Measurements from ENCODE around the gene AMBN. TPM values are rescaled to one million over a fixed set of nuclear protein-coding genes. Genes with fewer than 3 reads are reported as not detected.
A peak's percentile ranks its signal among the peaks of the same experiment; 100 is the strongest.

Gene AMBN
- total and polyA plus RNA-seq, 4 donors: not detected

DNA sequence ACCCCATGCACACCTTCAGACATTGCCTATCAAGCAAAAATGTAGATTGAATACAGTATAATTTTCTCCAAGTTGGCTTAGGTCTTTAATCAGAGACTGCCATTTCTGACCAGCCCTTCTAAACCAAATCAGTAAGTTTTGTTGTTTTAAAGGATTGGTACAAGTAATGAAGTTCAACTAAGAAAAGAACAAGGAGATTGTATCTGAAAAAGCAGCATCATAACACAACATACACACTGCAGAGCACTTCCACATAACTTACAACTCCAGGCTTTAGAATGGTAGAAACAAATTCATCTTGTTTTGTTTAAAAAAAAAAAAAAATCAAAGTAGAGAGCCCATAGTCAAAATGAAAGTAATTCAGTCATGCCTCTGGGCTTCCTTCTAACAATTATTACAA lies 16.1 kb upstream of the AMBN start:
- H3K4me3 ChIP-seq (ENCODE audit: low read length in 2 of 2): no peak overlapping the region
- no peak for DNase-seq
- no peaks in the 10 kb centered on the region for H3K4me1 ChIP-seq (ENCODE audit: control insufficient read depth in 1 of 2, insufficient read depth in 2 of 2, low read length in 2 of 2)
- no peak for ATAC-seq (ENCODE audit: low FRiP score)
- no peaks in the 10 kb centered on the region for H3K9me3 ChIP-seq (ENCODE audit: control insufficient read depth, low read length)
- no peak overlapping the region for H3K27ac ChIP-seq (ENCODE audit: low read depth in 1 of 2, low read length in 2 of 2)
- intact Hi-C loops (cut with DNase I): no loop called here
- H3K36me3 ChIP-seq (ENCODE audit: control insufficient read depth in 1 of 2, insufficient read depth in 2 of 2, low read length in 1 of 2): no peaks in the 10 kb centered on the region
- no peaks in the 10 kb centered on the region for H3K27me3 ChIP-seq (ENCODE audit: control insufficient read depth in 1 of 2, insufficient read depth in 2 of 2, low read length in 1 of 2)

DNA sequence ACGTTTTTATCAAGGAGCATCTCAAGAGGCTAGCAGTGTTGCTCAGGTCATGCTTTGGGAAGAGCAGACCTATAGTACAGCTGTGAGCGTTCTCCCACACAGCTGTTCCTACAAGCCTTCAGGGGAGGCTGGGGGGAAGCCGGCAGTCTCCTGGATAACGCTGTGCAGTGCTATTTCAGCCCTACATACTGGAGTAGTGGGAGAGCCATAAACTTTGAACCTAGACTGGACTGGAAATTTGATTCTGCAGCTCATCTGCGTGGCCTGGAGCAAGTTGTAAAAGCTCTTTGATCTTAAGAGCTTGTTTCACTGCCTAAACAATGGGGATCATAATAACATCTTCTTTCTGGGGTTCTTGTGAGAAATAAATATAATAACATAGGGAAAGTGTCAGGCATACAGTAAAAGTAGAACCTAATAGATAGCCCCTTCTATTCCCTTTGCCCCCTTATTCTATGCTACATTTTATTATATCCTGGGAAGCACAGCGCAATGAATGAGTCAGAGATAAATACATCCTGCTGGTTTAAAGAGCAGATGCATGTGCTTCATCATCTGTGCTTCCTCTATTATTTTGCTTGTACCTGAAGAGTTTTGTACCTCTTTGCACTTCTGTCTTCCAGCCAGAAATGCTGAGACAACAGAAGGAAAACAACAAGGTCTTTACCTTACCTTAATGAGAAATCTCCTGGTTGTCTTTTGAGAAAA lies 14.7 kb upstream of the AMBN start:
- Histone ChIP-seq H3K27me3 (ENCODE audit: control insufficient read depth in 1 of 2, insufficient read depth in 2 of 2, low read length in 1 of 2) (no peaks in the 10 kb centered on the region), H3K9me3 (ENCODE audit: control insufficient read depth, low read length) (no peaks in the 10 kb centered on the region), H3K4me3 (ENCODE audit: low read length in 2 of 2) (no peak overlapping the region), H3K27ac (ENCODE audit: low read depth in 1 of 2, low read length in 2 of 2) (no peak overlapping the region), H3K36me3 (ENCODE audit: control insufficient read depth in 1 of 2, insufficient read depth in 2 of 2, low read length in 1 of 2) (no peaks in the 10 kb centered on the region), H3K4me1 (ENCODE audit: control insufficient read depth in 1 of 2, insufficient read depth in 2 of 2, low read length in 2 of 2) (no peaks in the 10 kb centered on the region)
- WGBS, 2 donors: 59 to 63% methylated on average over 6 of the region's 6 CpGs
- DNase-seq (no peak), ATAC-seq (ENCODE audit: low FRiP score) (no peak)
- intact Hi-C loops (cut with DNase I): no loop called here

DNA sequence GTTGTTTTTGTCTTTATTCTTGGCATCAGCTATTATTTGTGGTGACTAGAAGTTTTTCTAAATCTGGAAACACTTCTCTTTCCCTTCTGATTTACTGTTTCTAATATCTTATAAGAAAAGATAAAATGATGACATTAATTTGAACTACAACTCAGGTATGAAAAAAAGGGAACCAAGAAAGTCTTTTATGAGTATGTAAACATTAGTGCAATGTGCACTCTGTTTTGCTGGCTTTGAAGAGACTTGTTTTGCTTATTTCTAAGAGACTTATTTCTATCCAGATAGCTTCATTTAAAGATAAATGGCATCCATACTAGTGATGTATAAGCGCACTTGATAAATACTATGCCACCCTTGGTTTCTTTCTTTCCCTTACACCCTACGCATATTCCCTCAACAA lies 10.1 kb upstream of the AMBN start:
- intact Hi-C loops (cut with DNase I): no loop called here
- no peak for ATAC-seq (ENCODE audit: low FRiP score)
- WGBS, 2 donors: 82 to 89% methylated on average over 2 of the region's 2 CpGs
- Histone ChIP-seq H3K9me3 (ENCODE audit: control insufficient read depth, low read length) (no peaks in the 10 kb centered on the region), H3K27ac (ENCODE audit: low read depth in 1 of 2, low read length in 2 of 2) (no peak overlapping the region), H3K4me3 (ENCODE audit: low read length in 2 of 2) (no peak overlapping the region), H3K27me3 (ENCODE audit: control insufficient read depth in 1 of 2, insufficient read depth in 2 of 2, low read length in 1 of 2) (no peaks in the 10 kb centered on the region), H3K36me3 (ENCODE audit: control insufficient read depth in 1 of 2, insufficient read depth in 2 of 2, low read length in 1 of 2) (no peaks in the 10 kb centered on the region), H3K4me1 (ENCODE audit: control insufficient read depth in 1 of 2, insufficient read depth in 2 of 2, low read length in 2 of 2) (no peaks in the 10 kb centered on the region)
- DNase-seq: no peak

DNA sequence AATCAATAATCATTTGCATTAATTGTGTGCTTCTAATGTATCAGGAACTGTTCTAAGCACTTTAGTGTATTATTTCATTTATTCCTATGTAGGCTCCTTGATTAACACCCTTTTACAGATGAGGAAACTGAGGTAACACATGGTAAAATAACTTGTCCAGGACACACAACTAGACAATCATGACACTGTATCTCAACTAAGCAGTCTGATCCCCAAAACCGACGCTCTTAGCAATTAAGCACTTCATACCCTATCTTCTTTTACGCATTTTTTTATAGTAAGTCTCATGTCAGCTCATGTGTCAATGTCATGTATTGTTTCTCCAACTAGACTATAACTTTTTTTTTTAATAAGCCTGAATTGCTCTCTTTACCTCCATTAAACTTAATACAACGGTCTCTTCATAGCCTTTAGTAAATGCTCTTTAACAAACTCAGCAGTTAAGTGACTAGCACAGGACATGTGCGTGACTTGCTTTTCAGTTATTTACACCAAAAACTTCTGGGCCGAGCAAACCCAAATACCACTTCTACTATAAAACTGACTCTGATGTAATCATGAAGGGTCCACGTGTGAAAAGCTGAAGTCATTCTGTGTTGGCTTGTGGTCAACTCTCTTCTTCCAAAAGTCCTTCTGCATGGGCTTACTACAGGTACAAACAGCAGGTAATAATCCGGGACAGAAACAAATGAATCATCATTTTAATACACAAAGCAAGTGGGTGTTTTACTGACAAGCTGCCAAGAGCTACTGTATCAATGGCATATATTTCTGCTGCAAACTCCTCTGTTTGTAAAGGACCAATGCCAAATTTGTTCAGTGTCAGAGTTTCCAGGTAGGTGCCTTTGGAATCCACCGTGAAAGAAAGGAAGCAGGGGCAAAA lies 7.9 kb upstream of the AMBN start:
- intact Hi-C loops (cut with DNase I): no loop called here
- H3K4me3 ChIP-seq (ENCODE audit: low read length in 2 of 2): no peak overlapping the region
- WGBS, 2 donors: 65 to 68% methylated on average over 9 of the region's 9 CpGs
- H3K36me3 ChIP-seq (ENCODE audit: control insufficient read depth in 1 of 2, insufficient read depth in 2 of 2, low read length in 1 of 2): no peaks in the 10 kb centered on the region
- DNase-seq: no peak
- no peak for ATAC-seq (ENCODE audit: low FRiP score)
- no peaks in the 10 kb centered on the region for H3K27me3 ChIP-seq (ENCODE audit: control insufficient read depth in 1 of 2, insufficient read depth in 2 of 2, low read length in 1 of 2)
- H3K27ac ChIP-seq (ENCODE audit: low read depth in 1 of 2, low read length in 2 of 2): no peak overlapping the region
- H3K9me3 ChIP-seq (ENCODE audit: control insufficient read depth, low read length): no peaks in the 10 kb centered on the region
- no peaks in the 10 kb centered on the region for H3K4me1 ChIP-seq (ENCODE audit: control insufficient read depth in 1 of 2, insufficient read depth in 2 of 2, low read length in 2 of 2)

DNA sequence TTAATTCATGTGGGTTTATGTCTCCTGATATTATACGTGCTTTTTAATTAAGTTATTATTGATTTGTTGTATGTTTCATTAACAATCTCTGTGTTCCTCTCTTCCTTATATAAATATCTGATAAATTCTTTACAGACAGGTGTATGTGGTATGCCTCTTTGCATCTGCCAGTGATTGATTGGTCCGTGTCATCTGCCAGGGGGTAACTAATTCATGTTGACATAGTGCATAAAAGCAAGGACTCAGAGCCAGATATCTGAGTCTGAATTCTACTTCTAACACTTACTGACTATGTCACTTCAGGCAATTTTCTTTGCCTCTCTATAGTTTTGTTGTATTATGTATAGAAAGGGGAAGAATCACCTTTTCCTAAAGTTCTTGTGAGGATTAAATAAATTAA lies 5.2 kb upstream of the AMBN start:
- H3K36me3 ChIP-seq (ENCODE audit: control insufficient read depth in 1 of 2, insufficient read depth in 2 of 2, low read length in 1 of 2): no peaks in the 10 kb centered on the region
- intact Hi-C loops (cut with DNase I): no loop called here
- DNase-seq: no peak
- WGBS, 2 donors: 56 to 64% methylated on average over 2 of the region's 2 CpGs
- H3K9me3 ChIP-seq (ENCODE audit: control insufficient read depth, low read length): no peaks in the 10 kb centered on the region
- H3K27me3 ChIP-seq (ENCODE audit: control insufficient read depth in 1 of 2, insufficient read depth in 2 of 2, low read length in 1 of 2): no peaks in the 10 kb centered on the region
- no peak overlapping the region for H3K4me3 ChIP-seq (ENCODE audit: low read length in 2 of 2)
- no peak for ATAC-seq (ENCODE audit: low FRiP score)
- no peaks in the 10 kb centered on the region for H3K4me1 ChIP-seq (ENCODE audit: control insufficient read depth in 1 of 2, insufficient read depth in 2 of 2, low read length in 2 of 2)
- H3K27ac ChIP-seq (ENCODE audit: low read depth in 1 of 2, low read length in 2 of 2): no peak overlapping the region

DNA sequence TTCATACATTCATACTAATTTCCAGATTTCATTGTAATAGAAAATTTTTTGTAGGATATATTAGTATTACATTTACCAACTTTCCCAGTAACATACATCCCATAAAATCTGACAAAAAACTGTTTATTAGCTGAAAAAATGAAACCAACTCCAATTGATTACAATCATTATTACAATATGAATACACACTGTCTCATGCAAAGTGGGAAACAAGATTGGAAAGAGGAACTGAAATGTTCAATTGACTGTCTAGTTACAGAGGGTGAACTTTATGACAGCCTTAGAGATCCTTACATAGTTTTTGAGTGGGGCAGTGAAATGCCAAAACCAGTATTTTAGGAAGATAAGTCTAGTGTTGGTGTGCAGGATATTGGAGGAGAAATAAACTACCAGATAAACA lies 2.3 kb upstream of the AMBN start:
- no peak overlapping the region for H3K4me3 ChIP-seq (ENCODE audit: low read length in 2 of 2)
- ATAC-seq (ENCODE audit: low FRiP score) (no peak), DNase-seq (no peak)
- no peaks in the 10 kb centered on the region for H3K36me3 ChIP-seq (ENCODE audit: control insufficient read depth in 1 of 2, insufficient read depth in 2 of 2, low read length in 1 of 2)
- intact Hi-C loops (cut with DNase I): no loop called here
- H3K9me3 ChIP-seq (ENCODE audit: control insufficient read depth, low read length): no peaks in the 10 kb centered on the region
- H3K27ac ChIP-seq (ENCODE audit: low read depth in 1 of 2, low read length in 2 of 2): no peak overlapping the region
- H3K4me1 ChIP-seq (ENCODE audit: control insufficient read depth in 1 of 2, insufficient read depth in 2 of 2, low read length in 2 of 2): no peaks in the 10 kb centered on the region
- no peaks in the 10 kb centered on the region for H3K27me3 ChIP-seq (ENCODE audit: control insufficient read depth in 1 of 2, insufficient read depth in 2 of 2, low read length in 1 of 2)

DNA sequence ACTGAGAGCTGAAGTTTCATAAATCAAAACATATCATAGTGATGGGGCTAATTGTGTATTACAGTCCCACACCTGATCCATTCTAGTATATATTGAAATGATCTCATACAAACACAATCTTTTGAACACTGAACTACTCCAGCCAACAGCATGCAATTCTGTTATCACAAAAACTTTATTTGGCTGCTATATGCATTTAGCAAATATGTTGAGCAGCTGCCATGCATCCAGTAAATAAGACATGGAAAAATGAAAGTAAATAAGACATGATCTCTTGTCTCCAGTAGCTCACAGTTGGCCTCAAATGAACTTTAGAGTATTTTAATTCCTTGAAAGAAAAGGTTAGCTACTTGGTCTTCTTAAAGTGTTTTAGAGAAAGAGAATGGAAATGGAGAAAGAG lies 2.1 kb downstream of the AMBN start:
- no peaks in the 10 kb centered on the region for H3K4me1 ChIP-seq (ENCODE audit: control insufficient read depth in 1 of 2, insufficient read depth in 2 of 2, low read length in 2 of 2)
- DNase-seq: no peak
- no peaks in the 10 kb centered on the region for H3K36me3 ChIP-seq (ENCODE audit: control insufficient read depth in 1 of 2, insufficient read depth in 2 of 2, low read length in 1 of 2)
- no peaks in the 10 kb centered on the region for H3K9me3 ChIP-seq (ENCODE audit: control insufficient read depth, low read length)
- no peak for ATAC-seq (ENCODE audit: low FRiP score)
- no peak overlapping the region for H3K4me3 ChIP-seq (ENCODE audit: low read length in 2 of 2)
- intact Hi-C loops (cut with DNase I): no loop called here
- H3K27me3 ChIP-seq (ENCODE audit: control insufficient read depth in 1 of 2, insufficient read depth in 2 of 2, low read length in 1 of 2): no peaks in the 10 kb centered on the region
- no peak overlapping the region for H3K27ac ChIP-seq (ENCODE audit: low read depth in 1 of 2, low read length in 2 of 2)

DNA sequence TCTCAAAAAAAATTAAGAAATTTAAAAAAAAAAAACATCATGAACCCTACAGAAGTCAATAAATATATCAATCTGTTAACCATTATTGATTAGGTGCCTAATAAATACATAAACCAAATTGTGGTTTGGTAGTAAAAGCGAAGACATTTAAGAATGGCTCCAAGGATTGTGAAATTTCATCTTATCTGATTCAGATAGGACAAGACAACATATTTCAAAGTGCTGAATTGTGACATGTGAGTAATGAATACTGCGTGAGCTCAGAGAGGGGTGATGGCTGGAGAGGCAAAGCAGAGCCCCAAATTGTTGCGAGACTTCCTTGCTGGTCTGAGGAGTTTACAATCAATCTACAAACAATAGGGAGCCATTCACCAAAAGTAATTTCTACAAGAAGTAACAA lies 8.2 kb downstream of the AMBN start:
- H3K4me3 ChIP-seq (ENCODE audit: low read length in 2 of 2): no peak overlapping the region
- WGBS, 2 donors: 72 to 83% methylated on average over 3 of the region's 3 CpGs
- H3K9me3 ChIP-seq (ENCODE audit: control insufficient read depth, low read length): no peaks in the 10 kb centered on the region
- intact Hi-C loops (cut with DNase I): loop anchor here in 1 of 2 donors (5.0 kb wide), 1 partner anchor 87 kb away; the partner anchor contains the start of gene UTP3
- no peaks in the 10 kb centered on the region for H3K36me3 ChIP-seq (ENCODE audit: control insufficient read depth in 1 of 2, insufficient read depth in 2 of 2, low read length in 1 of 2)
- no peak for DNase-seq
- no peaks in the 10 kb centered on the region for H3K27me3 ChIP-seq (ENCODE audit: control insufficient read depth in 1 of 2, insufficient read depth in 2 of 2, low read length in 1 of 2)
- ATAC-seq (ENCODE audit: low FRiP score): no peak
- H3K27ac ChIP-seq (ENCODE audit: low read depth in 1 of 2, low read length in 2 of 2): no peak overlapping the region
- H3K4me1 ChIP-seq (ENCODE audit: control insufficient read depth in 1 of 2, insufficient read depth in 2 of 2, low read length in 2 of 2): no peaks in the 10 kb centered on the region

DNA sequence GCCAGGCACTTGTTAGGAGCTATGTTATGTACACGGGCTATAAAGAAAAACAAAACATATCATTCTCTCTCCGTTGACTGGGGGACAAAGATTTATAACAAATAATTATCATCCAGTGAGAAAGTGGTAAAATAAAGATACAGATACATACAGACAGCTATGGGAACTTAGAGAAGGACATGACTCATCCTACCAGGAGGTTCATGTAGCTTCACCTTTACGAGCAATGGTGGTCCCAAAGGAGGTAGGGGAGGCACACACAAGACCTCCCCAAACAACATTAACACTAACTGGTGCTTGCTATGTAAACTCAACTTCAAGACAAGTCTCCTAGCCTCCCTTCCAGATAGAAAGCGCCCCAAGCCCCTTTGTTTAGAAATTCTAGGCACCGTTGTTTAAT lies 8.9 kb downstream of the AMBN start:
- intact Hi-C loops (cut with DNase I): loop anchor here in 1 of 2 donors (5.0 kb wide), 1 partner anchor 86 kb away; the partner anchor contains the start of gene UTP3
- H3K27me3 ChIP-seq (ENCODE audit: control insufficient read depth in 1 of 2, insufficient read depth in 2 of 2, low read length in 1 of 2): no peaks in the 10 kb centered on the region
- H3K4me1 ChIP-seq (ENCODE audit: control insufficient read depth in 1 of 2, insufficient read depth in 2 of 2, low read length in 2 of 2): no peaks in the 10 kb centered on the region
- no peak overlapping the region for H3K4me3 ChIP-seq (ENCODE audit: low read length in 2 of 2)
- H3K36me3 ChIP-seq (ENCODE audit: control insufficient read depth in 1 of 2, insufficient read depth in 2 of 2, low read length in 1 of 2): no peaks in the 10 kb centered on the region
- no peak overlapping the region for H3K27ac ChIP-seq (ENCODE audit: low read depth in 1 of 2, low read length in 2 of 2)
- ATAC-seq (ENCODE audit: low FRiP score) (peak; percentile 11), DNase-seq (no peak)
- no peaks in the 10 kb centered on the region for H3K9me3 ChIP-seq (ENCODE audit: control insufficient read depth, low read length)
- 64 to 69% methylated on average over 5 of the region's 5 CpGs for whole genome bisulfite sequencing, 2 donors
